GM12801 (cell line): ENCODE measurements around the gene TIPARP.

Experiments
- CTCF ChIP-seq: IDR thresholded peaks from one replicate; pipeline ENCODE4 v1.5.1; 2011; ENCODE audit warnings: control low read depth; ENCODE audit not compliant: insufficient read length; ENCODE audit errors: extremely low read depth

The TIPARP gene

GRCh38 chr3:156670652-156671051 lies 3.7 kb upstream of the TIPARP start:
- TF ChIP-seq CTCF, result no peak

GRCh38 chr3:156673732-156674045 lies 701 bp upstream of the TIPARP start:
- TF ChIP-seq CTCF, result no peak

GRCh38 chr3:156674911-156675829 lies 780 bp downstream of the TIPARP start:
- no peak for TF ChIP-seq CTCF

GRCh38 chr3:156675830-156676767 lies 1.7 kb downstream of the TIPARP start:
- no peak for TF ChIP-seq CTCF

- no peak for TF ChIP-seq CTCF
Observed at GRCh38 chr3:156676768-156677479, 2.5 kb downstream of the TIPARP start.

GRCh38 chr3:156677536-156677935 lies 3.1 kb downstream of the TIPARP start:
- TF ChIP-seq CTCF, result no peak

- no peak for TF ChIP-seq CTCF
Observed at GRCh38 chr3:156678197-156678596, 3.8 kb downstream of the TIPARP start.
